Measurements from ENCODE around the gene CTNNA2. TPM values are rescaled to one million over a fixed set of nuclear protein-coding genes. Genes with fewer than 3 reads are reported as not detected.

Gene CTNNA2
- total RNA-seq, 1 experiment from 2014 or later, result 0.54 TPM

DNA sequence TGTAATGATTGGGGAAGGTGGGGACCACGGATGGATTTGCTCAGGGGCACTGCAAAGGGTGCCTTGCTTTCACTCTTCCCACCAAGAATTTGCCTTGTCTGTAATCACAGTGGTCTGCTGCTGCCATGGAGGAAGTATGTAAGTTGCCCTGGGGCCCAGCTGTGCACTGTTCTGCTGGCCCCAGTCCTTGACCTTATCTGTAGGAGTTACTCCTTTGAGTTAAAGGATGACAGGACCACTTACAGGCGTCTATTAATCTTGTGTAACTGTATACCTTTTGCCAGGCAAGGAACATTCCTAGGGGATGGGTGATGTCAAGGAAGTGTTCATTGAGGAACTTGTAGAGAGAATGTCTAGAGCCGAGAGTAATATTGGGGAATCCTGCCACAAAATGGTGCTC, 1004.5 kb downstream of the CTNNA2 start:
- no TSS peak for BruUV-seq (replicated peaks)
- Histone ChIP-seq H3K4me1 (ENCODE audit: control insufficient read depth, insufficient read depth, low read length) (no peaks in the 10 kb centered on the region), H3K36me3 (ENCODE audit: control insufficient read depth, insufficient read depth, low read length) (no peaks in the 10 kb centered on the region), H3K27me3 (ENCODE audit: control insufficient read depth, insufficient read depth, low read length) (no peaks in the 10 kb centered on the region), H3K4me3 (ENCODE audit: low read depth in 2 of 2, low read length in 2 of 2) (no peak overlapping the region), H3K9me3 (ENCODE audit: control insufficient read depth, insufficient read depth, low read depth, low read length) (no peaks in the 10 kb centered on the region), H3K27ac (ENCODE audit: low read length) (no peak overlapping the region)
- in situ Hi-C loops (cut with HindIII; ENCODE audit: low pct_unique_long_range_greater_than_20kb, low sequenced_read_pairs), result no loop called here
- ChIA-PET POLR2A (no interaction called here), CTCF (no interaction called here)
- DNase-seq (ENCODE audit: low read depth, low spot score) (no peak), ATAC-seq (no peak)
- intact Hi-C loops (cut with micrococcal nuclease; ENCODE audit: unreplicated experiment), result no loop called here
- TF ChIP-seq TCF7L2 (IDR thresholded peaks at IDR 0.05; ENCODE audit: low read depth, low read length), result no peak
- TF ChIP-seq SIN3A (IDR thresholded peaks at IDR 0.05; ENCODE audit: borderline replicate concordance, insufficient read depth, low read depth, low read length), result no peak
- TF ChIP-seq, protein P1, sequence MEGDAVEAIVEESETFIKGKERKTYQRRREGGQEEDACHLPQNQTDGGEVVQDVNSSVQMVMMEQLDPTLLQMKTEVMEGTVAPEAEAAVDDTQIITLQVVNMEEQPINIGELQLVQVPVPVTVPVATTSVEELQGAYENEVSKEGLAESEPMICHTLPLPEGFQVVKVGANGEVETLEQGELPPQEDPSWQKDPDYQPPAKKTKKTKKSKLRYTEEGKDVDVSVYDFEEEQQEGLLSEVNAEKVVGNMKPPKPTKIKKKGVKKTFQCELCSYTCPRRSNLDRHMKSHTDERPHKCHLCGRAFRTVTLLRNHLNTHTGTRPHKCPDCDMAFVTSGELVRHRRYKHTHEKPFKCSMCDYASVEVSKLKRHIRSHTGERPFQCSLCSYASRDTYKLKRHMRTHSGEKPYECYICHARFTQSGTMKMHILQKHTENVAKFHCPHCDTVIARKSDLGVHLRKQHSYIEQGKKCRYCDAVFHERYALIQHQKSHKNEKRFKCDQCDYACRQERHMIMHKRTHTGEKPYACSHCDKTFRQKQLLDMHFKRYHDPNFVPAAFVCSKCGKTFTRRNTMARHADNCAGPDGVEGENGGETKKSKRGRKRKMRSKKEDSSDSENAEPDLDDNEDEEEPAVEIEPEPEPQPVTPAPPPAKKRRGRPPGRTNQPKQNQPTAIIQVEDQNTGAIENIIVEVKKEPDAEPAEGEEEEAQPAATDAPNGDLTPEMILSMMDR (IDR thresholded peaks at IDR 0.05), result no peak
- TF ChIP-seq POLR2AphosphoS5 (IDR thresholded peaks at IDR 0.05; ENCODE audit: low read depth, low read length), result no peak
- TF ChIP-seq, protein P2, sequence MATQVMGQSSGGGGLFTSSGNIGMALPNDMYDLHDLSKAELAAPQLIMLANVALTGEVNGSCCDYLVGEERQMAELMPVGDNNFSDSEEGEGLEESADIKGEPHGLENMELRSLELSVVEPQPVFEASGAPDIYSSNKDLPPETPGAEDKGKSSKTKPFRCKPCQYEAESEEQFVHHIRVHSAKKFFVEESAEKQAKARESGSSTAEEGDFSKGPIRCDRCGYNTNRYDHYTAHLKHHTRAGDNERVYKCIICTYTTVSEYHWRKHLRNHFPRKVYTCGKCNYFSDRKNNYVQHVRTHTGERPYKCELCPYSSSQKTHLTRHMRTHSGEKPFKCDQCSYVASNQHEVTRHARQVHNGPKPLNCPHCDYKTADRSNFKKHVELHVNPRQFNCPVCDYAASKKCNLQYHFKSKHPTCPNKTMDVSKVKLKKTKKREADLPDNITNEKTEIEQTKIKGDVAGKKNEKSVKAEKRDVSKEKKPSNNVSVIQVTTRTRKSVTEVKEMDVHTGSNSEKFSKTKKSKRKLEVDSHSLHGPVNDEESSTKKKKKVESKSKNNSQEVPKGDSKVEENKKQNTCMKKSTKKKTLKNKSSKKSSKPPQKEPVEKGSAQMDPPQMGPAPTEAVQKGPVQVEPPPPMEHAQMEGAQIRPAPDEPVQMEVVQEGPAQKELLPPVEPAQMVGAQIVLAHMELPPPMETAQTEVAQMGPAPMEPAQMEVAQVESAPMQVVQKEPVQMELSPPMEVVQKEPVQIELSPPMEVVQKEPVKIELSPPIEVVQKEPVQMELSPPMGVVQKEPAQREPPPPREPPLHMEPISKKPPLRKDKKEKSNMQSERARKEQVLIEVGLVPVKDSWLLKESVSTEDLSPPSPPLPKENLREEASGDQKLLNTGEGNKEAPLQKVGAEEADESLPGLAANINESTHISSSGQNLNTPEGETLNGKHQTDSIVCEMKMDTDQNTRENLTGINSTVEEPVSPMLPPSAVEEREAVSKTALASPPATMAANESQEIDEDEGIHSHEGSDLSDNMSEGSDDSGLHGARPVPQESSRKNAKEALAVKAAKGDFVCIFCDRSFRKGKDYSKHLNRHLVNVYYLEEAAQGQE (IDR thresholded peaks at IDR 0.05; ENCODE audit: insufficient read depth in 1 of 2, low read depth in 2 of 2, low read length in 1 of 2), result no peak

DNA sequence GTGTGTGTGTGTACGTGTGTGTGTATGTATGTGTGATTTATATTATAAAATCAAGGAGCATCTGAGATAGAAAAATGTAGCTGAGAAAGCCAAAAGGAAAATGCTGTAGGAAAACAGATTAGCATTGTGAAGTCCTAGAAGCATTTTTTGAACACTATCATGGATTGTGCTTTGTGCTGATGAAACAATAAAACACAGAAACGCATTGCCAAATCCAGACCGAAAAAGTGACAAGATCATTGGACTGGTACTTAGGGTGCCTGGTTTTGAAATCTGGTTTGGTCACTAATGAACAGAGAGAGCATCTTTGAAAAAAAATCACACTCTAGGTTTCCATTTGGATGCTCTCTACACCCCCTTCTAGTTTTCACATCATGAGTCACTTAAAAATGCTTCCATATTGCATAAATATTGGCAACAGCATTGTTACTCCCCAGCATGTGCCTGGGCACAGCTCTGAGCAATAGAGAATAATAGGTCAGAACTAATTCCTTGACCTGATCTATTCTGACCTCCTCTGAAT, 1006.3 kb downstream of the CTNNA2 start:
- Histone ChIP-seq H3K27ac (ENCODE audit: low read length) (no peak overlapping the region), H3K9me3 (ENCODE audit: control insufficient read depth, insufficient read depth, low read depth, low read length) (no peaks in the 10 kb centered on the region), H3K4me3 (ENCODE audit: low read depth in 2 of 2, low read length in 2 of 2) (no peak overlapping the region), H3K36me3 (ENCODE audit: control insufficient read depth, insufficient read depth, low read length) (no peaks in the 10 kb centered on the region), H3K4me1 (ENCODE audit: control insufficient read depth, insufficient read depth, low read length) (no peaks in the 10 kb centered on the region), H3K27me3 (ENCODE audit: control insufficient read depth, insufficient read depth, low read length) (no peaks in the 10 kb centered on the region)
- ChIA-PET POLR2A (no interaction called here), CTCF (no interaction called here)
- intact Hi-C loops (cut with micrococcal nuclease; ENCODE audit: unreplicated experiment), result no loop called here
- no peak for DNase-seq (ENCODE audit: low read depth, low spot score)
- no TSS peak for BruUV-seq (replicated peaks)
- ATAC-seq, result no peak
- TF ChIP-seq, protein P2 (IDR thresholded peaks at IDR 0.05; ENCODE audit: insufficient read depth in 1 of 2, low read depth in 2 of 2, low read length in 1 of 2), result no peak
- TF ChIP-seq TCF7L2 (IDR thresholded peaks at IDR 0.05; ENCODE audit: low read depth, low read length) (no peak), SIN3A (IDR thresholded peaks at IDR 0.05; ENCODE audit: borderline replicate concordance, insufficient read depth, low read depth, low read length) (no peak), POLR2AphosphoS5 (IDR thresholded peaks at IDR 0.05; ENCODE audit: low read depth, low read length) (no peak)
- TF ChIP-seq, protein P1 (IDR thresholded peaks at IDR 0.05), result no peak
- in situ Hi-C loops (cut with HindIII; ENCODE audit: low pct_unique_long_range_greater_than_20kb, low sequenced_read_pairs), result no loop called here

Measured in Panc1 (cell line).